IMR-90 (cell line): ENCODE measurements around the gene TBXT. TPM values are rescaled to one million over a fixed set of nuclear protein-coding genes. Genes with fewer than 3 reads are reported as not detected.

ENCODE experiments used
- ATAC-seq: fragments of 200-7000 bp; cut with Tn5 transposase; 2 replicates; pipeline ENCODE4 v1.9.1; 2020; ENCODE audit warnings: low read depth, mild to moderate bottlenecking, moderate library complexity
- BruUV-seq: library from RNA; stranded (reverse); fragments of 400-500 nt; replicated peaks from 2 replicates; lab custom pipeline; 2021; lab: Mats Ljungman, UMichigan
- CTCF ChIA-PET: fragments of 300-600 bp; formaldehyde crosslinking; extraction: SDS; loops from one replicate; lab custom pipeline; 2021; ENCODE audit warnings: antibody characterized with exemption; lab: Yijun Ruan, JAX
- POLR2A ChIA-PET: fragments of 300-600 bp; sonication (Branson Sonifier 250); formaldehyde crosslinking; loops from one replicate; lab custom pipeline; 2022; ENCODE audit warnings: antibody characterized with exemption; ENCODE audit not compliant: unreplicated experiment; lab: Charles Lee
- DNase-seq: peaks from one replicate; pipeline ENCODE4 v3.0.0; 2013
- H2AFZ ChIP-seq: replicated peaks from 2 replicates; pipeline ENCODE3; 2013; ENCODE audit warnings: low read length, mild to moderate bottlenecking; ENCODE audit not compliant: poor library complexity
- H2AK5ac ChIP-seq: 2 replicates; pipeline ENCODE4 v1.6.1; 2013; ENCODE audit warnings: low read depth, low read length, inconsistent platforms
- H2AK9ac ChIP-seq: replicated peaks from 2 replicates; pipeline ENCODE3; 2013; ENCODE audit warnings: mild to moderate bottlenecking, low read depth, low read length, moderate library complexity; ENCODE audit not compliant: poor library complexity
- H2BK120ac ChIP-seq: 2 replicates; pipeline ENCODE4 v1.6.1; 2013; ENCODE audit warnings: low read depth, low read length, inconsistent platforms
- H2BK15ac ChIP-seq: 3 replicates; pipeline ENCODE4 v1.6.1; 2013; ENCODE audit warnings: low read depth, low read length, inconsistent platforms
- H2BK20ac ChIP-seq: 2 replicates; pipeline ENCODE4 v1.6.1; 2013; ENCODE audit warnings: low read depth, mild to moderate bottlenecking, inconsistent platforms, low read length, moderate library complexity
- H2BK5ac ChIP-seq: 2 replicates; pipeline ENCODE4 v1.6.1; 2013; ENCODE audit warnings: mild to moderate bottlenecking, low read depth, low read length, inconsistent platforms; ENCODE audit not compliant: poor library complexity, severe bottlenecking
- H3K14ac ChIP-seq: replicated peaks from 2 replicates; pipeline ENCODE4 v1.6.1; 2013; ENCODE audit warnings: low read depth, low read length, inconsistent platforms
- H3K18ac ChIP-seq: 2 replicates; pipeline ENCODE4 v1.6.1; 2013; ENCODE audit warnings: low read depth, low read length, control low read depth
- H3K23ac ChIP-seq: 2 replicates; pipeline ENCODE4 v1.6.1; 2013; ENCODE audit warnings: low read depth, low read length, inconsistent platforms
- H3K27ac ChIP-seq: 2 replicates; pipeline ENCODE4 v1.5.1; 2013; ENCODE audit warnings: mild to moderate bottlenecking, control low read depth, low read length; ENCODE audit not compliant: insufficient read depth
- H3K27me3 ChIP-seq: 2 replicates; pipeline ENCODE4 v1.6.1; 2013; ENCODE audit warnings: low read length; ENCODE audit not compliant: control insufficient read depth, insufficient read depth
- H3K36me3 ChIP-seq: 2 replicates; pipeline ENCODE4 v1.6.1; 2013; ENCODE audit warnings: low read length, mixed read lengths; ENCODE audit not compliant: control insufficient read depth, insufficient read depth
- H3K4ac ChIP-seq: 2 replicates; pipeline ENCODE4 v1.6.1; 2013; ENCODE audit warnings: low read depth, low read length, inconsistent platforms
- H3K4me1 ChIP-seq: 2 replicates; pipeline ENCODE4 v1.6.1; 2013; ENCODE audit warnings: low read length, mixed read lengths; ENCODE audit not compliant: control insufficient read depth, insufficient read depth
- H3K4me2 ChIP-seq: 2 replicates; pipeline ENCODE4 v1.6.1; 2013; ENCODE audit warnings: low read depth, mild to moderate bottlenecking, control low read depth, low read length, moderate library complexity
- H3K4me3 ChIP-seq: 2 replicates; pipeline ENCODE4 v1.5.1; 2013; ENCODE audit warnings: low read depth, mild to moderate bottlenecking, control low read depth, low read length, moderate library complexity; ENCODE audit not compliant: insufficient read depth
- H3K56ac ChIP-seq: 2 replicates; pipeline ENCODE4 v1.6.1; 2013; ENCODE audit warnings: low read length, inconsistent platforms; ENCODE audit not compliant: insufficient read depth; ENCODE audit errors: extremely low read depth
- H3K79me1 ChIP-seq, 2 experiments: 2 replicates each; pipeline ENCODE4 v1.6.1; 2013; ENCODE audit warnings: low read length in 2 of 2, inconsistent platforms in 1 of 2, low read depth in 1 of 2
- H3K9ac ChIP-seq: 2 replicates; pipeline ENCODE4 v1.6.1; 2013; ENCODE audit warnings: low read depth, low read length, control low read depth
- H3K9me1 ChIP-seq: 2 replicates; pipeline ENCODE4 v1.6.1; 2013; ENCODE audit warnings: low read length, inconsistent platforms; ENCODE audit not compliant: insufficient read depth
- H3K9me3 ChIP-seq: 2 replicates; pipeline ENCODE4 v1.6.1; 2013; ENCODE audit warnings: low read length; ENCODE audit not compliant: control insufficient read depth, insufficient read depth
- H4K20me1 ChIP-seq: 2 replicates; pipeline ENCODE4 v1.6.1; 2013; ENCODE audit warnings: low read length, inconsistent platforms; ENCODE audit not compliant: insufficient read depth
- H4K5ac ChIP-seq: 2 replicates; pipeline ENCODE4 v1.6.1; 2013; ENCODE audit warnings: mild to moderate bottlenecking, low read depth, low read length, control low read depth
- H4K8ac ChIP-seq, 2 experiments: 2 replicates each; pipeline ENCODE4 v1.6.1; 2013; ENCODE audit warnings: low read depth in 2 of 2, low read length in 2 of 2, control low read depth in 1 of 2, inconsistent platforms in 1 of 2
- H4K91ac ChIP-seq: 2 replicates; pipeline ENCODE4 v1.6.1; 2013; ENCODE audit warnings: low read depth, low read length, inconsistent platforms; ENCODE audit not compliant: insufficient read depth
- BHLHE40 ChIP-seq: fragments of 150-350 bp; IDR thresholded peaks from 2 replicates; pipeline ENCODE4 v1.6.1; 2016; ENCODE audit warnings: mild to moderate bottlenecking, low read depth, low read length
- CEBPB ChIP-seq: IDR thresholded peaks from 2 replicates; pipeline ENCODE4 v1.6.1; 2012; ENCODE audit warnings: low read depth, low read length, improper control_type of control experiment
- CHD1 ChIP-seq: IDR thresholded peaks from 2 replicates; pipeline ENCODE4 v1.6.1; 2012; ENCODE audit warnings: low read depth, low read length, improper control_type of control experiment
- MAFK ChIP-seq: IDR thresholded peaks from 2 replicates; pipeline ENCODE4 v1.6.1; 2012; ENCODE audit warnings: low read depth, low read length, improper control_type of control experiment
- MXI1 ChIP-seq: IDR thresholded peaks from 2 replicates; pipeline ENCODE4 v1.6.1; 2012; ENCODE audit warnings: low read depth, mild to moderate bottlenecking, low read length, moderate library complexity, borderline replicate concordance
- NFE2L2 ChIP-seq: fragments of 150-350 bp; IDR thresholded peaks from 2 replicates; pipeline ENCODE4 v1.6.1; 2016; ENCODE audit warnings: low read depth, mild to moderate bottlenecking, low read length
- POLR2A ChIP-seq: IDR thresholded peaks from 2 replicates; pipeline ENCODE4 v1.6.1; 2012; ENCODE audit warnings: mild to moderate bottlenecking, low read depth, low read length
- RAD21 ChIP-seq: IDR thresholded peaks from 2 replicates; pipeline ENCODE4 v1.6.1; 2012; ENCODE audit warnings: low read length, improper control_type of control experiment
- RCOR1 ChIP-seq: IDR thresholded peaks from 2 replicates; pipeline ENCODE4 v1.6.1; 2012; ENCODE audit warnings: mild to moderate bottlenecking, low read length, improper control_type of control experiment; ENCODE audit not compliant: insufficient replicate concordance
- RFX5 ChIP-seq: IDR thresholded peaks from 2 replicates; pipeline ENCODE4 v1.8.0; 2012; ENCODE audit warnings: low read depth, mild to moderate bottlenecking, low read length, moderate library complexity
- WGBS, 2 experiments: methylation state at CpG; one replicate each; pipeline versions ENCODE4 v1.1.5 to v1.1.7; 2013; ENCODE audit warnings: missing lambda C conversion rate in 2 of 2; ENCODE audit not compliant: insufficient read length in 1 of 2; ENCODE audit errors: extremely low coverage in 2 of 2; 5-methylcytosine and 5-hydroxymethylcytosine counted together
- dilution Hi-C: fragments of 300-500 bp; cut with HindIII; formaldehyde crosslinking; loops from one replicate; pipeline ENCODE4 v1.14.3; 2018; ENCODE audit warnings: low sequenced_read_pairs; ENCODE audit not compliant: unreplicated experiment
- in situ Hi-C: fragments of 300-500 bp; cut with MboI; formaldehyde crosslinking; loops from 3 replicates; pipeline ENCODE4 v1.14.3; 2019; ENCODE audit warnings: low sequenced_read_pairs, inconsistent platforms, mixed read lengths
- intact Hi-C: fragments of 100-400 bp; cut with micrococcal nuclease; formaldehyde crosslinking; loops from 2 replicates; pipeline ENCODE4 v1.10.0; 2022
- polyA plus RNA-seq, 3 experiments: library from polyadenylated mRNA; depleted of rRNA; stranded (reverse); fragments of >200 nt; gene quantifications; 2 replicates each; pipeline ENCODE4 v1.2.3, GENCODE V29; 2012; ENCODE audit warnings: low replicate concordance in 1 of 3
- total RNA-seq: library from RNA; depleted of rRNA; stranded (reverse); fragments of >200 nt; gene quantifications from 2 replicates; pipeline ENCODE4 v1.2.3, GENCODE V29; 2012
- TF ChIP-seq, protein P1 (sequence below): fragments of 150-350 bp; IDR thresholded peaks from 2 replicates; pipeline ENCODE4 v1.6.1; 2016; ENCODE audit warnings: low read depth, mild to moderate bottlenecking, low read length, moderate library complexity, borderline replicate concordance

TBXT gene
- total and polyA plus RNA-seq, 2 of the 4 experiments (the other 2 are of a cell fraction), result not detected

DNA sequence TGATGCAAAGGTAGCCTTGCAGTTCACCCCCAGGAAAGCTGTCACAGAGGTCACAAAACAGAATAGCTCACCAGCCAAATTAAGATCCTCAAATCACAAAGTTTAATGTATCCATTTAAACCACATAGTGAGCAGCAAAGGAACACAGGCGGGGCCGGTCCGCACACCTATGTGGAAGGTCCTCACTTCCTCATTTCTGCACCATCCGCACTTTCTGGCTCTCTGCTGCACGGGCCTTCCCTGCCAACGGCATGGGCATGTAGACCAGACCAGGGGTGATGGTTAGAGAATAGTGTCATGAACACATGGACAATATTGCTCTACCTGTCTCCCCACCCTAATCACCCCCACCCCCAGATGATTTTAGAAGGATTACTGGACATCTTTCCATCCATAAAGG lies 12.1 kb upstream of the TBXT start:
- no peak overlapping the region for H3K4ac ChIP-seq
- H2BK120ac ChIP-seq, result no peak overlapping the region
- no peaks in the 10 kb centered on the region; the same call in 1 of the 2 replicates for H3K27me3 ChIP-seq
- TF ChIP-seq CHD1 (no peak), POLR2A (no peak), CEBPB (no peak), RCOR1 (no peak), MAFK (no peak), RFX5 (no peak), MXI1 (no peak), RAD21 (no peak), NFE2L2 (no peak), BHLHE40 (no peak)
- TF ChIP-seq, protein P1, sequence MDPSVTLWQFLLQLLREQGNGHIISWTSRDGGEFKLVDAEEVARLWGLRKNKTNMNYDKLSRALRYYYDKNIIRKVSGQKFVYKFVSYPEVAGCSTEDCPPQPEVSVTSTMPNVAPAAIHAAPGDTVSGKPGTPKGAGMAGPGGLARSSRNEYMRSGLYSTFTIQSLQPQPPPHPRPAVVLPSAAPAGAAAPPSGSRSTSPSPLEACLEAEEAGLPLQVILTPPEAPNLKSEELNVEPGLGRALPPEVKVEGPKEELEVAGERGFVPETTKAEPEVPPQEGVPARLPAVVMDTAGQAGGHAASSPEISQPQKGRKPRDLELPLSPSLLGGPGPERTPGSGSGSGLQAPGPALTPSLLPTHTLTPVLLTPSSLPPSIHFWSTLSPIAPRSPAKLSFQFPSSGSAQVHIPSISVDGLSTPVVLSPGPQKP, result no peak
- H2BK5ac ChIP-seq, result no peak overlapping the region
- ChIA-PET CTCF (interaction anchor here (0.6 kb wide), 1 partner anchor 299 kb away, joined by 3 read pairs; no protein-coding TSS in a partner anchor), POLR2A (no interaction called here)
- H2BK20ac ChIP-seq, result no peak overlapping the region
- H3K14ac ChIP-seq, result no peak overlapping the region
- H4K8ac ChIP-seq, result no peak overlapping the region
- H3K79me1 ChIP-seq, result no peaks in the 10 kb centered on the region
- in situ Hi-C loops (no loop called here), dilution Hi-C loops (no loop called here), intact Hi-C loops (no loop called here)
- no peak overlapping the region for H4K5ac ChIP-seq
- H3K18ac ChIP-seq, result no peak overlapping the region
- H2AK9ac ChIP-seq, result no peak overlapping the region
- H3K56ac ChIP-seq, result no peak overlapping the region
- no peak overlapping the region for H2AFZ ChIP-seq
- no peak overlapping the region for H2AK5ac ChIP-seq
- H3K4me2 ChIP-seq, result no peak overlapping the region
- ATAC-seq (no peak), DNase-seq (no peak)
- no peak overlapping the region for H3K23ac ChIP-seq
- WGBS, 2 experiments, result no CpG with 5 or more reads among the region's 6 CpGs
- H3K9me3 ChIP-seq, result no peaks in the 10 kb centered on the region
- no peak overlapping the region for H4K91ac ChIP-seq
- H3K4me1 ChIP-seq, result no peaks in the 10 kb centered on the region
- no peak overlapping the region for H3K27ac ChIP-seq
- no peaks in the 10 kb centered on the region for H4K20me1 ChIP-seq
- no peaks in the 10 kb centered on the region for H3K9me1 ChIP-seq
- no peak overlapping the region for H3K4me3 ChIP-seq
- no peak overlapping the region for H2BK15ac ChIP-seq
- H3K9ac ChIP-seq, result no peak overlapping the region
- H3K36me3 ChIP-seq, result no peaks in the 10 kb centered on the region
- no TSS peak for BruUV-seq
